HG02623 (cell line): ENCODE data around the gene C1orf56.

ENCODE experiments used
- ATAC-seq: cut with Tn5 transposase; IDR thresholded peaks from one replicate; pipeline ENCODE4 v1.9.1; 2021; ENCODE audit warnings: moderate library complexity; ENCODE audit not compliant: unreplicated experiment

C1orf56 gene

DNA sequence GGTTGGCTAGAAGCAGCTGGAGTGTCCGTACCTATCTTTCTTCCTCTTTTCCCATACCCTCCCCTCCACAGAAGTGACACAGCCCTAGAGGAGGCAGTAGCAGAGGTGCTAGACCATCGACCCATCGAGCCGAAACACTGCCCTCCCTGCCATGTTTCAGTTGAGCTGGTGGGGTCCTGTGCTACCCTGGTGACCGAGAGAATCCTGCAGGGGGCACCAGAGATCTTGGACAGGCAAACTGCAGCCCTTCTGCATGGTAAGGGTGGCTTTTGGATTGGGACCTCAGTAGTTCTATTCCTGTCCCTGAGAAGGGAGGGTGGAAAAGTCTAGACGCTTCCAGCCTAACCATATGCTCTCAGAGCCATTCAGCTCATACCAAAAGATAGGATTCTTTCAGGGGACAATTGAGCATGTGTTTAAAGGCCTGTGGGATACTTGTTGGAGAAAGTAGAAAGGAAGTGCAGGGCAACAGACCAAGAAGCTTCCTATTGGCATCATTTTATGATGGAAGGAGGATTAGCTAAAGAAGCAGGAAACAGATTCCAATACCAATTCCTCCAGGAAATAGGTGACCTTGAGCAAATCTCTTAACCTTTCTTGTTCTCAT lies 22.9 kb upstream of the C1orf56 start:
- ATAC-seq, result peak; percentile 57

DNA sequence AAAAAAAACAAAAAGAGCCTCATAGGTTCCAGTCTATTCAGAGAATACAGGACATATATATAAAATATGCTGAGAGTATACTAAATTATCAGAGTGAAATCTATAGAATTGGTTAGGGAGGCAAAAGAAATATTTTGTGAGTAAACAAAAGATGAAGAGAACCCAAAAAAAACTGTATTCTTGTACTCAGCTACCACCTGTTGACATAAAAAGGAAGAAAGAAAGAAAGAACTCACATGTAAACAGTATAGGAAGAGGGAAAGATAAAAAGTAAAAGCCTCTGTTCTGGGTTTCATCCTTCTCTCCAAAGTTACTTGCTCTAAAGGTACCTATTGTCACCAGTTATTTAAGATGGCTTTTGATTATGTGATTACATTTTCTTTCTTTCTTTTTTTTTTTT lies 21.1 kb upstream of the C1orf56 start:
- ATAC-seq, result no peak

DNA sequence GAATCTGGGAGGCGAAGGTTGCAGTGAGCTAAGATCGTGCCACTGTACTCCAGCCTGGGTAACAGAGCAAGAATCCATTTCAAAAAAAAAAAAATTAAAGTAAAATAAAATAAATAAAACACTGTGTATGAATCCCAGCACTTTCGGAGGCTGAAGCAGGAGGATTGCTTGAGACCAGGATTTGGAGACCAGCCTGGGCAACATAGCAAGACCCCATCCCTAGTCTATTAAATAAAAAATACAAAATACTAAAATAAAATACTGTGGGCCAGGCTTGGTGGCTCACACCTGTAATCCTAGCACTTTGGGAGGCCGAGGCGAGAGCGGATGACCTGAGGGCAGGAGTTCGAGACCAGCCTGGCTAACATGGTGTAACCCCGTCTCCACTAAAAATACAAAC lies 15.4 kb upstream of the C1orf56 start:
- no peak for ATAC-seq

DNA sequence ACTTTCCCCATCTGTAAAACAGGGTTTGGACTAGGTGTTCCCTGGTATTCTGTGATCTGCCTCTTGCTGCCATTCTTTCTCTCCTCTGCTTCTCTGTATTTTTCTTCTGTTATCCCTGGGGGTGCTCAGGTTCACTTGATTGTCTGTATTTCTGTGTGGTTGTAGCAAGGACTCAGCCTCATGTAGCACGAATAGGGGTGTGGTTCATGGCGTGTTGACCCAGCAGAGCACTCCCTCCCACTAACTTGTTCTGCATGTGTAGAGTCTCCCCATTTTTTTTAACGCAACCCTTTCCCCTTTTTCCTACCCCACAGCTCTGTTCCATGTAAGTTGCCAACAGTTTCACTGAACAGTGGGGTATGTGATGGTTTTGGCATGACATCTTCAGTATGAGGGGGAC lies 12.4 kb upstream of the C1orf56 start:
- no peak for ATAC-seq

DNA sequence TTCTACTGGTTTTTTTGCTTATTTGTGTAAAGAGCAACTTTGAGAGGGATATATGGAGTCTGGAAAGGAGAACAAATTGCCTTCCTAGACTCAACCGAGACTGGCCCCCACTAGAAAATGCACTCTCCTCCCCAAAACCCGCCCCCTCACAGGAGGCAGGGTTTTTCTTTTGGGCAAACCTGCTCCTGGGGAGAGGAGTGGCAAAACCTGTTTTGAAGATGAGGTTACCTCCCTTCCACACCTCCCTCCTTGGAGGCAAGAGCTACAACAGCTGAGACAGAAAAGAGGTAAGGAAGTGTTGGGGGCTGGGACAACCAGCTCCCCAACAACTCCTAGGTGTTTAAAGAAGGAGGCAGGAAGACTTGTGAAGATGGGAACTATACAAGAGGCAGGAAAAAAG lies 11.2 kb upstream of the C1orf56 start, which contains the start of gene BNIPL:
TSS of gene BNIPL (plus strand) at position 231 of the 400 bp plus-strand sequence. CDS start at position 371, 140 bp downstream.
- ATAC-seq, result no peak

DNA sequence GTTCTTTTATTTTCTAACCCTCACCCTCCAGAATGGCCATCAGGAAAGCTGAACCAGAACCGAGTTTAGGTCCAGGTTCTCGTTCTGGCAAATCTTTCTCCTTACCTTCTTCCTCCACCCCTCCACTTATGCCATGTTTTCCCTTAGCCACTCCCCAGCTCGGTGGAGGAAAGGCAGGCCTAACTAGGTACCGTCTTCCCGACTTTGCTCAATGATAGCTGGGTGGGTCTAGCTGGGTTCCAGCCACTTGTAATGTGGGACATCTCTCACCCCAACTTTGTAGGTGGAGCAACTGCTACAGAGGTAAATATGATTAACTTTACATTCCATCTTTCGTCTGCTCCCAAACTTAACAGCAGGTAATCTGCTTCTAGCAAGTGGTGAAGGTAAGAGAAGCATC lies 10.5 kb upstream of the C1orf56 start:
- ATAC-seq, result no peak

DNA sequence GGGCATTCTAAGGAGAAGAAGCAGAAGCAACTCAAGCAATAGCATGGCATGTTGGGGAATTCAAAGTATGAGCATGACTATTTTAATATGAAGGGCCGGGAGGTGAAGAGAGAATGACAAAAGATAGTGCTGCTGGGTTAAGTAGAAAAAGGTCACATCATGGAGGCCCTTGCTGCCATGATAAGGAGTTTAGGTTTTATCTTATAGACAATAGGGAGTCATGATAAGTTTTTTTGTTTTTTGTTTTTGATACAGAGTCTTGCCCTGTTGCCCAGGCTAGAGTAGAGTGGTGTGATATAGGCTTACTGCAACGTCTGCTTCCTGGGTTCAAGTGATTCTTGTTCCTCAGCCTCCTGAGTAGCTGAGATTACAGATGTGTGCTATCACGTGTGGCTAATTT lies 8.0 kb upstream of the C1orf56 start:
- ATAC-seq, result no peak

DNA sequence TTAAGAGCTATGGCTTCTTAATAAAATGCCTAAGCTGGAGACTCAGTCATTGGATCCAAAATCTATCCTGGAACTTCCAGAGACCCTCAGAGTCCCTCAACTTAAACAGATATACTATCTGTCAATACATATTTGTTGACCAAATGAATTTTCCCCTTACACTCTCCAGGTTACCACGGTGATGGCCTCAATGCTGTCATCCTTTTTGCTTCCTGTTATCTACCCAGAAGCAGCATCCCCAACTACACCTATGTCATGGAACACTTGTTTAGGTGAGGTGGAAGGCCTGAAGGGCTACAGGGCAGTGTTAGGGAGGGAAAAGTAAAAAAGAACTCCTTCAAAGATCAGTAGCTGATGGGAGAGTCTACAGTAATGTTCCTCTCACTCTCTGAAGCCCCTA lies 4.4 kb upstream of the C1orf56 start:
- no peak for ATAC-seq

DNA sequence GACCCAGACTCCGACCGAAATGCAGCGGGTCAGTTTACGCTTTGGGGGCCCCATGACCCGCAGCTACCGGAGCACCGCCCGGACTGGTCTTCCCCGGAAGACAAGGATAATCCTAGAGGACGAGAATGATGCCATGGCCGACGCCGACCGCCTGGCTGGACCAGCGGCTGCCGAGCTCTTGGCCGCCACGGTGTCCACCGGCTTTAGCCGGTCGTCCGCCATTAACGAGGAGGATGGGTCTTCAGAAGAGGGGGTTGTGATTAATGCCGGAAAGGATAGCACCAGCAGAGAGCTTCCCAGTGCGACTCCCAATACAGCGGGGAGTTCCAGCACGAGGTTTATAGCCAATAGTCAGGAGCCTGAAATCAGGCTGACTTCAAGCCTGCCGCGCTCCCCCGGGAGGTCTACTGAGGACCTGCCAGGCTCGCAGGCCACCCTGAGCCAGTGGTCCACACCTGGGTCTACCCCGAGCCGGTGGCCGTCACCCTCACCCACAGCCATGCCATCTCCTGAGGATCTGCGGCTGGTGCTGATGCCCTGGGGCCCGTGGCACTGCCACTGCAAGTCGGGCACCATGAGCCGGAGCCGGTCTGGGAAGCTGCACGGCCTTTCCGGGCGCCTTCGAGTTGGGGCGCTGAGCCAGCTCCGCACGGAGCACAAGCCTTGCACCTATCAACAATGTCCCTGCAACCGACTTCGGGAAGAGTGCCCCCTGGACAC lies 534 bp downstream of the C1orf56 start:
- peak; percentile 52 for ATAC-seq

DNA sequence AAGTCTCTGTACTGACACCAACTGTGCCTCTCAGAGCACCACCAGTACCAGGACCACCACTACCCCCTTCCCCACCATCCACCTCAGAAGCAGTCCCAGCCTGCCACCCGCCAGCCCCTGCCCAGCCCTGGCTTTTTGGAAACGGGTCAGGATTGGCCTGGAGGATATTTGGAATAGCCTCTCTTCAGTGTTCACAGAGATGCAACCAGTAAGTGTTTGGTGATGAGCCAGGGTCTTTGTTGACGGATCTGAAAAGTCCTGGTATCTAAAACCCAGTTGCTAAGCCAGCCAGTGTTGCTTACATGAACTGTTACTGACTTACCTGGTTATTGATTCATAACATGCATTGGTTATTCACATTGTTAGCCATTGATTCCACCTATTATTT lies 1.1 kb downstream of the C1orf56 start:
- no peak for ATAC-seq

DNA sequence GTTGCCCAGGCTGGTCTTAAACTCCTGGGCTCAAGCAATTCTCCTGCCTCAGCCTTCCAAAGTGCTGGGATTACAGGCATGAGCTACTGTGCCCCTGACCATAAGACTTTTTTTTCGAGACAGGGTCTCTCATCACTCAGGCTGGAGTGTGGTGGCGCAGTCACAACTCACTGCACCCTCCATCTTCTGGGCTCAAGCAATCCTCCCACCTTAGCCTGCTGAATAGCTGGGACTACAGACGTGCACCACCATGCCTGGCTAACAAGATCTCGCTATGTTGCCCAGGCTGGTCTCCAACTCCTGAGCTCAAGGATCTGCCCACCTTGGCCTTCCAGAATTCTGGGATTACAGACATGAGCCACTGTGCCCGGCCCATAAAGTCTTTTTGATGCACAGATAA lies 1.9 kb downstream of the C1orf56 start:
- ATAC-seq, result no peak

DNA sequence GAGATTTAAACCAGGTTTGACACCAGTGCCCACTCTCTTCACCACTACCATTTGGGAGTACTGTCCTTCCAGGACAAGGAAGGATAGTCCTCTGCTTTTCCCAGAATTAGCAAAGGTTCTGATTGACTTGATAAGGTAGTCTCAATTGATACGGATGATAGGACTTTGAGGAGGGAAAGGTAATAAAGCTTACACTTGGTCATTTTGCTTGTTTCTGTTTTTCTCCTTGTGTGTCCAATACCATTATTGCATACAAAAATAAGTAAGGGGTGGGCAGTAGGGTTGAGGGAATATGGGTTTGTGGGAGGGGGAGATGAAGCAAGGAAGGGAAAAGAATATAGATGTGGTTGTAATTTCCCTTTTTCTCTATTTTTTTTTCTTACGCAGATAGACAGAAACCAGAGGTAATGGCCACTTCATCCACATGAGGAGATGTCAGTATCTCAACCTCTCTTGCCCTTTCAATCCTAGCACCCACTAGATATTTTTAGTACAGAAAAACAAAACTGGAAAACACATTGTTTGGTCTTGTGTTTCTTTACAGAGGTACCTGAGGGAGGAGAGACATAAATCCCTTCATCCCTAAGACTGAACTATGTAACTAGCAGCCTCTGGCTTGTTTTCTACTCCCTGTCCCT lies 2.6 kb downstream of the C1orf56 start:
- no peak for ATAC-seq

DNA sequence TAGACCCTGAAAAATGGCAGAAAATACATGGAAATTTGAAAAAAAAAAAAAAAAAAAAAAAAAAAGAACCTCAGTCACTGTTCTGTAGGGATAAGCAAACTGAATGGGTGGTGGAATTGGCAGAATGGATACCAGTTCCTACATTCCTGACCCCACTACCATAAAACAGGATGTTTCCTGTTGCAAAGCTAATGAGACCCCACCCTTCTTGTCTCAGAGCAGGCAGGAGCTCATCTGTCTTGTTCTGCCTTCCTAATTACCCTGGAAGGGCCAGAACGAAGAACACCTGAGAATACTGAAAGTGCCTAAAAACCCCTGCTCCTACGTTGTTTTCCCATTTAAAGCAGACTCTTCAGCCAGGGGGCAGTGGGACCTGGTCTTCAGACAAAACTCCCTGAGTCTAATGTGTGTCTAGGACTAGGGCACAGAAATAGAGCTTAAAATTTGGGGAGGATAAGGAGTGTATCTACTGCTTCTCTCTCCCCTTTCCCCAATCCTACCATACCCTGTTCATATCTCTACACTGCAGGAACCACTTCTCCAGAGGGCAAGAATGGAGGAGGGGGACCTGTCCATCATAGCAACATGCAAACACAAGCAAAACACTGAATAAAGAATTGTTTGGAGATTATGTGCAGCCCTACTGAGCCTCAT lies 3.9 kb downstream of the C1orf56 start:
- ATAC-seq, result no peak

DNA sequence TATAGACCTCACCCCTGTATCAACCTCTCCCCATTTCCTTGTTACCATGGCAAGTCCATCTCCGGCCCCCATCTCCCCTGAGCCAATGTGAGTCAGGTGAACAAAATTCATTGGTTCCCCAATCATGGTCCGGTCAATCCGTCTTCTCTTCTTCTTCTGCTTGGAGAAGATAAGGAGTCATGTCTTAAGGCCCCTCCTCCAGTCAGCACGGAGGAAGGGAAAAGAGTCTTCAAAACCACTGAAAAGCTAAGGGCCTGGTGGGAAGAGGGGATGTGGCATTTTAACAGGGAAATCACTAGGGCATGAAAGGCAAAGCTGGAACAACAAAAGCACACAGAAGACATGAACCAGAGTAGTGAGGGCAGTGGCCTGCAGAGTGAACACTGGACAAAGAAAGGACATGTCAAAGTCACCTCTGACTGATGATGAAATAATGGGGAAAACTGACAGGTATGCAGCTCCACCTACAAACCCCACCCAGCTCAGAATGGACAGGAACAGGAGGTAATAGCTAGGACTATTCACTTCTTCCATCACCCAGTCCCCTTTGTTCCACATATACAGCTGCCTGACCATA lies 7.5 kb downstream of the C1orf56 start:
- no peak for ATAC-seq

DNA sequence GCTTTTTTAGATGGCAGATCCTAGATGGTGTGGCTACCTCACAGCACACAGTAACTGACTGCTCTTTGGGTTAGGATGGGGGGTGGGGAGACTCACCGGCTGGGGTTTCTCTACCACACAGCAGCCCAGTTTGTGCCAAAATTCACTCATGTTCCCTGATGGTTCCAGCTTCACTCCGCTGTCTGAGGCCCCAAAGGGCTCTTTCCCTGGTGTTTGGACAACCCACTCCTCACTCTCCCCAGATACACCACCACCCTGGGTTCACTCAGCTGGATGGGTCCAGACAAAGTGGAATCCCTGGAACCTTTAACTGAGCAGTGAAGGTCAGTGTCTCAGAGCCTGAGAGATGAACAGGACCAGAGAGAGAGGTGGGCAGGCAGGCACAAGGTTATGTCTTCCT lies 8.0 kb downstream of the C1orf56 start:
- ATAC-seq, result no peak

DNA sequence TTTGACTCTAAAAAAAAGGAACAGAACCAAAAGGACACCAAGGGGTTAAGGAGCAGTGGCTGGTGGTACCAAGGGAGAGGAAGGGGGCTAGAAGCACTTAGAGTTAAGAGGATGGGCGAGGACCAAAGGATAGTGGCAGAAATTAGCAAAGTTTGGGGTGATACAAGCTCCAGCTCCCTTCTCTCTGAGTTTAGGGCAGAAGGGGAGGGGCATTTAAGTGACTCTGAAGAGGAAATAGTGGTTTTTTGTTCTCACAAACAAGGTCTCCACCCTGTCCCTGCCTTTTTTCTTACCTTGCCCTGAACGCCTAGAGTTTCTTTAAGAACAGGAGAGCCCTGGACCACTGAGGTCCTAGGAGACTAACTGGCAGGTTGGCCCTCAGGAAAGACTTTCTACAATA lies 8.6 kb downstream of the C1orf56 start:
- ATAC-seq, result no peak

DNA sequence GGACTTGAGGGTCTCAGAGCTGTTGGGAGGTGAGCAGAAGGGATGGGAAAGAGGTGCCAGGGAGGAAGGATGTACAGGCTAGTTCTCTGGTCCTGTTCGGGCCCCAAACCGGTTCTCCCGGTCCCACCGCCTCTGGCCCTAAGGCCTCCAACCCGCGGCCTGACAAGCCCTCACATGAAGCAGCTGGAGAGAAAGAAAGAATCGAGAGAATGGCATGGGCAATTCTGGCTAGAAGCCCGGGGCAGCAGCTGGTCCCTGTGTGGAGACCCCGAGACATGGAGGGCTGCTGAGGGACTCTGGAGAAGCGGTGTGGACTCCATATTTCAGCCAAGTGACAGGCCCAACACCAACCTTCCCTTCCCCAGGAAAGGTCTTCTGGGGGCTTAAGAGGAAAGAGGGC lies 11.1 kb downstream of the C1orf56 start:
- no peak for ATAC-seq

DNA sequence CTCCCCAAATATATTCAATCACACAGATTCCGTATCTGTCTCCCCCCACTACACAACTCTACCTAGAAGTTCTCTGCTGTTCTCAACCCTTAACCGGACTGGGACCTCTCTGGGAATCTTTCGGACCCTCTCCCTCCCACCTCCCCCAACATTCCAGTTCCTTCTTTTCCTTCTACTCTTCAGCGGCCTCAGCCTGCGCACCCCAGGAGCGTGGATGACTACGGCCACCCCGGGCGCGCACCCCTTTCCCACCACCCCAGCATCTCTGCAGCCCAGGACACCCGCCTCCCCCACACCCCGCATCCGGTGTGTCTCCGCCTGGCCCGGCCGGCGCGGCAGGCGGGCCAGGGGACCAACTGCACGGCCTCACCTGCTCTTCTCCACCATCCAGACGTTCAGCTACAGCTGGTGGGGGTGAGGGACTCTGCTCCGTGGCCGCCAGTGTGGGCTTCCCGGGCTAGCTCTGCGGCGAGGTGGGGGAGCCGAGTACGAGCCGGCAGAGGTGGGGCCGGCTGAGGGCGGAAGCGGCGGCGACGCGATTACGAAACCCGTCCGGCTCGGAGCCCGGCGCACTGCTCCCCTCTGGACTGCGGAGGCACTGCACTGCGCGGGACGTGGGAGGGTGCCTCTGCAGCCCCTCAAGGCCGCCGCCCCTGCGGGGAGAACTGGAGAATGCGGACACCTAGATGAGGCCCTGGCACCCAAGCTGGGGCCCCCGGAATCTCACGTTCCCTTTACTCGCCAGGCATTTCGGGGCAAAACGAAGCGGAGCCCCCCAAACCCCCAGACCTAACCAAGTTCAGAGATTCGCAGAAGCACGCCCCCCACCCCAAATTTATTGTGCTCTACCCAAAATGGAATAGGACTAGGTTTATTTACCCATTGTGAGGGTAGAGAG lies 11.8 kb downstream of the C1orf56 start, which contains the start of gene CDC42SE1:
TSS of gene CDC42SE1 (minus strand) at position 514 of the 898 bp plus-strand sequence. CDS start 3,892 bp downstream, outside the sequence.
- peak; percentile 62 for ATAC-seq

DNA sequence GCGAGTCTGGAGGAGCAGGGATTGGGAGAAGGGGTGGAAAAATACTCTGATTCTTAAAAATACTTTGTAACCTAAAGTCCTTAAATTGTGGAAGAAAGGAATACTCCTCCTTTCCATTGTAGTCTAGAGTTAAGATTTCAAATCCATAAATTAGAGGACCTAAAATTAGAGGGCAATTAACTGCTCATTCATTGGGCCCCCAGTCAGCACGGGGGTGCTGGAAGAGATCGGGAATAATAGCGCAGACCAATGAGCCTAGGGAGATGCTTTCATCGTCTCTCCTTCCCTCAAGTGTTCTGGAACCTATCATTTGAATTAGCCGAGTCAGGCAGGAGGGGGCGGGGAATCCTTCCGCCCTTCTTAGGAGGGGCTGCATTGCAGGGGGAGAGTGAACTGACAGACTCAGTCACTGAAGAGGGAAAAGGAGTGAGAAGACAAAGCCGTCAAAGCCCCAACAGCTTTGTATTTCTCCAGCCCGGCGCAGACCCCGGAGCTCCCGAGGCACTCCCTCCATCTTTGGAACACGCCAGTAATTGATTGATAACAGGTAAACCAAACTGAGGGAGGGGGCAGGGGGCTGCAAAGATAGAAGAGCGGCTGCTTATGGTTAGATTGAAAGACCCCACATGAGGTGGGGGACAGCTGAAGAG lies 12.6 kb downstream of the C1orf56 start, which contains the start of gene MLLT11:
TSS of gene MLLT11 (plus strand) at position 391 of the 650 bp plus-strand sequence. CDS start 6,828 bp downstream, outside the sequence.
- no peak for ATAC-seq
